ENCODE data around the gene KRTAP13-4.

The KRTAP13-4 gene

GRCh38 chr21:30430170-30430655 is at the start of gene KRTAP13-4:
KRTAP13-4 (plus strand) TSS chr21:30430220; CDS start chr21:30430276, 56 bp downstream.
- no peak for DNase-seq

- DNase-seq = no peak
Observed at GRCh38 chr21:30382201-30382600, 47.8 kb upstream of the KRTAP13-4 start.

- no peak for DNase-seq
Observed at GRCh38 chr21:30391492-30392025, 38.5 kb upstream of the KRTAP13-4 start.

- no peak for DNase-seq
Observed at GRCh38 chr21:30395731-30396130, 34.3 kb upstream of the KRTAP13-4 start, which contains the start of gene KRTAP13-1. KRTAP13-1 (plus strand) TSS chr21:30396031; CDS start chr21:30396087, 56 bp downstream.

GRCh38 chr21:30408782-30409494 is 21.1 kb upstream of the KRTAP13-4 start:
- DNase-seq = no peak

GRCh38 chr21:30415993-30416392 is 14.0 kb upstream of the KRTAP13-4 start:
- no peak for DNase-seq

GRCh38 chr21:30425826-30426225 is 4.2 kb upstream of the KRTAP13-4 start, which contains the start of gene KRTAP13-3:
KRTAP13-3 (minus strand) TSS chr21:30425926; CDS start chr21:30425912, 14 bp downstream.
- no peak for DNase-seq

GRCh38 chr21:30426731-30427130 is 3.3 kb upstream of the KRTAP13-4 start:
- DNase-seq = no peak

- DNase-seq = no peak
Observed at GRCh38 chr21:30434033-30434631, 4.1 kb downstream of the KRTAP13-4 start.

GRCh38 chr21:30437010-30437565 is 7.1 kb downstream of the KRTAP13-4 start:
- no peak for DNase-seq

GRCh38 chr21:30439975-30440374 is 10.0 kb downstream of the KRTAP13-4 start, which contains the start of gene KRTAP15-1:
KRTAP15-1 (plus strand) TSS chr21:30440275; CDS start chr21:30440328, 53 bp downstream.
- DNase-seq = no peak

- DNase-seq = no peak
Observed at GRCh38 chr21:30443226-30443625, 13.2 kb downstream of the KRTAP13-4 start.

- DNase-seq = no peak
Observed at GRCh38 chr21:30444204-30444603, 14.2 kb downstream of the KRTAP13-4 start.

- DNase-seq = no peak
Observed at GRCh38 chr21:30447056-30447455, 17.0 kb downstream of the KRTAP13-4 start.

GRCh38 chr21:30448514-30448913 is 18.5 kb downstream of the KRTAP13-4 start:
- no peak for DNase-seq

- DNase-seq = no peak
Observed at GRCh38 chr21:30463713-30464112, 33.7 kb downstream of the KRTAP13-4 start.

GRCh38 chr21:30468900-30469714 is 39.1 kb downstream of the KRTAP13-4 start:
- no peak for DNase-seq

- DNase-seq = no peak
Observed at GRCh38 chr21:30478004-30478403, 48.0 kb downstream of the KRTAP13-4 start.

- no peak for DNase-seq
Observed at GRCh38 chr21:30479259-30479658, 49.2 kb downstream of the KRTAP13-4 start.

- DNase-seq = no peak
Observed at GRCh38 chr21:30480145-30480544, 50.1 kb downstream of the KRTAP13-4 start, which contains the start of gene KRTAP19-1. KRTAP19-1 (minus strand) TSS chr21:30480367; CDS start chr21:30480317, 50 bp downstream.

Measured in MV-4-11 (cell line).